ENCODE data around the gene PITX3. TPM values are rescaled to one million over a fixed set of nuclear protein-coding genes. Genes with fewer than 3 reads are reported as not detected.

The PITX3 gene
- total RNA-seq, 2 donors from 2014 or later: 0.28 to 0.96 TPM

GRCh38 chr10:102185811-102186527, 55.3 kb downstream of the PITX3 start:
- Histone ChIP-seq H3K4me3 (no peak overlapping the region), H3K4me1 (no peaks in the 10 kb centered on the region), H3K27me3 (no peaks in the 10 kb centered on the region), H3K36me3 (no peaks in the 10 kb centered on the region), H3K27ac (peak overlapping the region in 1 of 2 donors; percentile 31), H3K9me3 (no peaks in the 10 kb centered on the region)
- DNase-seq (ENCODE audit: low spot score): no peak
- no peak for TF ChIP-seq CTCF (IDR thresholded peaks at IDR 0.05)

- no peak for DNase-seq (ENCODE audit: low spot score)
- TF ChIP-seq CTCF (IDR thresholded peaks at IDR 0.05): no peak
- Histone ChIP-seq H3K27ac (no peak overlapping the region), H3K27me3 (no peaks in the 10 kb centered on the region), H3K4me1 (no peaks in the 10 kb centered on the region), H3K9me3 (no peaks in the 10 kb centered on the region), H3K36me3 (no peaks in the 10 kb centered on the region), H3K4me3 (no peak overlapping the region)
These were observed 56.0 kb downstream of the PITX3 start for GRCh38 chr10:102185272-102185671.

- Histone ChIP-seq H3K9me3 (no peaks in the 10 kb centered on the region), H3K36me3 (no peaks in the 10 kb centered on the region), H3K4me1 (no peaks in the 10 kb centered on the region), H3K27ac (no peak overlapping the region), H3K4me3 (no peak overlapping the region), H3K27me3 (no peaks in the 10 kb centered on the region)
- no peak for DNase-seq (ENCODE audit: low spot score)
- TF ChIP-seq CTCF (IDR thresholded peaks at IDR 0.05): no peak
These were observed 56.7 kb downstream of the PITX3 start for GRCh38 chr10:102184606-102185005.

Other genes starting within 250 kb of the PITX3 start
- 10 to 100 TPM; 25.4 to 28.5 TPM for gene ARMH3, start 185.3 kb downstream of the PITX3 start, total RNA-seq
- gene HPS6, start 176.2 kb downstream of the PITX3 start, total RNA-seq: 10 to 100 TPM; 11.2 to 15.6 TPM
- gene LDB1, start 121.1 kb downstream of the PITX3 start, total RNA-seq: 10 to 100 TPM; 32.2 to 59.7 TPM
- 10 to 100 TPM; 10.9 to 20.6 TPM for gene PPRC1, start 108.5 kb downstream of the PITX3 start, total RNA-seq
- 10 to 100 TPM; 42.2 to 47.8 TPM for gene NOLC1, start 89.1 kb downstream of the PITX3 start, total RNA-seq
- under 1 TPM in 1 of 2 donors, not detected in 1; 0.39 TPM for gene ELOVL3, start 15.2 kb downstream of the PITX3 start, total RNA-seq
- 10 to 100 TPM; 38.5 to 38.9 TPM for gene GBF1, start 4.0 kb upstream of the PITX3 start, total RNA-seq
- 10 to 100 TPM in 1 of 2 donors, 1 to 10 TPM in 1; 7.3 to 15.6 TPM for gene NFKB2, start 154.2 kb upstream of the PITX3 start, total RNA-seq
- gene PSD, start 177.3 kb upstream of the PITX3 start, total RNA-seq: 1 to 10 TPM; 2.2 to 9.7 TPM
- gene FBXL15, start 179.3 kb upstream of the PITX3 start, total RNA-seq: 10 to 100 TPM; 16.6 to 21.3 TPM
- 10 to 100 TPM; 79.1 to 87.1 TPM for gene CUEDC2, start 191.1 kb upstream of the PITX3 start, total RNA-seq
- gene C10orf95, start 210.0 kb upstream of the PITX3 start, total RNA-seq: not detected

All from right atrium auricular region (tissue), 2 donors.